ENCODE measurements around the gene AHRR.

The AHRR gene

DNA sequence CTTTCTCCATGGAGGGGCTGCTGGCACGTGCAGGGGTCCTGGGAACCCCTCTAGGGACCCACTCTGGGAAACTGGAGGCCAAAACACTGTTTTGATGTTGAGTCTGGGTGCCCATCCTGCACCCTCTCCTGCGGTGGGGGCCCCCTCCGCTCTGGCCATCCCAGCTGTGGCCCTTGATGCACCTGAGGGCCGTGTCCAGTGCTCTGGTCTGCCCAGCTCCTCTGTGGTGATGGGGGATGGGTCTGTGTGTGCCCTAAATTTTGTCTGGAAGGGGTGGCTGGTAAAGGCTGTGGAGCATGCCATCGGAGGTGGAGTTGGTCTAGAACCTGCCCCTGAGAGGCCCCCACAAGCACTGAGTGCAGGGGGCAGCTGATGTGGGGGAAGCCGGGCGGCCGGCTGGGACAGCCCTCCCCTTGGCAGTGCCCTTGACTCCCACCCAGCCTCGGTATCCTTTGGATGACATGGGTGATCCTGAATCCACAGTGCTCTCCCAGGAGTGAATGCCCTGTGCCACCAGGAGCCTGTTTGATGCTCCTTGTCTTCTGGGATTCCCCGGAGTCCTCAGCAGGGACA, 26.3 kb downstream of the AHRR start:
- DNase-seq (ENCODE audit: low read depth): no peak

DNA sequence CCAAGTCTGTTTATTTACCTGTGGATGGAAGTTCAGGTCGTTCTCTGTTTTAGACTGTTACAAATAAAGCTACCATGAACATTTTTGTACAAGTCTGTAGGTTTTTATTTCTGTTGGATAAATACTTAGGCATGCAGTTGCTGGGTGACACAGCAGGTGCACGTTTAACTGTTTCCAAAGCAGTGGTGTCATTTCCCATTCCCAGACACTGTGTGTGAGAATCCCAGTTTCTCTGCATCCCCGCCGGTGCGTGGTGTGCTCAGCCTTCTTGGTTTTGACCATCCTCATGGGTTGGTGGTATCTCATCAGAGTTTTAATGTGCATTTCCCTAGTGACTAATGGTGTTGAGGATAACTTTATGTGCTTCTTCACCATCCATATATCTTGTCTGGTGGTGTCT, 27.2 kb downstream of the AHRR start:
- no peak for DNase-seq (ENCODE audit: low read depth)

DNA sequence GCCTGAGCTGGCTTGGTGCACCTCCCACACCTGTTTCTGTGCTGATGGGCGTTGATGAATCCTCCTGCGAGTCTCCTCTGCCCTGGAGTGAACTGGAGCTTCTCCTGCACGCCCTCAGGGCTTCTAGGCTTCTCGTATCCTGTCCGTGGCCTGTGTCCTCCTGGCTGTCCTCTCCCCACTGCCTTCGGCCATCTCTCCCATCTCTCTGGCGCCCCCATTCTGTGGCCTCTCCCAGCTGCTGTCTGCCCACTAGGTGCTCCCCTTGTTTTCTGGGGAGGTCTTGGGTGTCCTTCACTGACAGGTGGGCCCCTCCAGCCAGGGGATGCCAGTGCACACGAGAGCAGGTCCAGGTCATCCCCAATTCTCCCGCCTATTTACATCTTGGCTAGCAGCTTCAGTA, 28.8 kb downstream of the AHRR start:
- DNase-seq (ENCODE audit: low read depth): no peak

DNA sequence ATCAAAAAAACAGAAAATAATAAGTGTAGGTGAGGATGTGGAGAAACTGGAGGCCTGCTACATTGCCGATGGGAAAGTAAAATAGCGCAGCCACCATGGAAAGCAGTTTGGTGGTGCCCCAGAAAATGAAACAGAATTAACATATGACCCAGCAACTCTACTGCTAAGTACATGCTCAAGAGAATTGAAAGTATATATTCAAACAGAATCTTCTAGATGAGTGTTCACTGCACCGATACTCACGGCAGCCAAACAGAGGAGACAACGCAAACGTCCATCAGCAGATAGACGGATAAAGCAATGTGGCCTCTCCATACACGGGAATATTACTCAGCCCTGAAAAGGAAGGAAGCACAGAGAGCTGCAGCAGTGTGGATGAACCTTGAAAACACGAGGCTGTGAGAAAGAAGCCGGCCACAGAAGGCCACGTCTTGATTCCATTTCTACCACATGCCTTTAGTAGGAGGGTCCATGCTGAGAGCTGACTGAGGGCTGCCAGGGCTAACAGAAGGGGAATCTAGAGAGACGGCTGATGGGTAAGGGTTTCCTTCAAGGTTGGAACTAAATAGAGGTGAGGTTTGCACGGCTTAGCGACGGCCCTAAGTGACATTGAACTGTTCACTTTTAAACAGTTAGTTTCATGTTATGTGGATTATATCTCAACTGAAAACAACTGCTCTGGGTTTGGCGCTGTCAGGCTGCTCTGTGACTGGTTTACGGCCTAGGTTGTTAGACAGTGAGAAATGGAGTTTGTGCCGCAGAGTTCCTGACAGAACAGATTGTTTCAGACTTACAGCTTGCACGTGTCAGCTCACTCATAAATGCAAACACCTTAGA, 29.8 kb downstream of the AHRR start:
- DNase-seq (ENCODE audit: low read depth): no peak

DNA sequence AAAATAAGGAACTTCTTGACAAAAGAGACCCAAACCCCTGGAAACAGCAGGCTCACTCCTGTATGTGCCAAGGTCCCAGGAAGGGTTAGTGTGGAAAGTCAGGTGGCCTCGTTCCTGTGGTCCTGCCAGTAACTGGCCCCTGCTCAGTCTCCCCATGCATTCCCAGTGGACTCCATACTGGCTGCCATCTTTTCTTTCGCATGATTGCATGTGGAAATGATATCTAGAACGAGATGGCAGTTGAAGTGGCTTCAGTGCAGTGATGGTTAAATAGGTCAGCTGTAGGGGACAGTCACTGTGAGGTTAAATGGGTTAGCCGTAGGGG, 30.4 kb downstream of the AHRR start:
- DNase-seq (ENCODE audit: low read depth): no peak

DNA sequence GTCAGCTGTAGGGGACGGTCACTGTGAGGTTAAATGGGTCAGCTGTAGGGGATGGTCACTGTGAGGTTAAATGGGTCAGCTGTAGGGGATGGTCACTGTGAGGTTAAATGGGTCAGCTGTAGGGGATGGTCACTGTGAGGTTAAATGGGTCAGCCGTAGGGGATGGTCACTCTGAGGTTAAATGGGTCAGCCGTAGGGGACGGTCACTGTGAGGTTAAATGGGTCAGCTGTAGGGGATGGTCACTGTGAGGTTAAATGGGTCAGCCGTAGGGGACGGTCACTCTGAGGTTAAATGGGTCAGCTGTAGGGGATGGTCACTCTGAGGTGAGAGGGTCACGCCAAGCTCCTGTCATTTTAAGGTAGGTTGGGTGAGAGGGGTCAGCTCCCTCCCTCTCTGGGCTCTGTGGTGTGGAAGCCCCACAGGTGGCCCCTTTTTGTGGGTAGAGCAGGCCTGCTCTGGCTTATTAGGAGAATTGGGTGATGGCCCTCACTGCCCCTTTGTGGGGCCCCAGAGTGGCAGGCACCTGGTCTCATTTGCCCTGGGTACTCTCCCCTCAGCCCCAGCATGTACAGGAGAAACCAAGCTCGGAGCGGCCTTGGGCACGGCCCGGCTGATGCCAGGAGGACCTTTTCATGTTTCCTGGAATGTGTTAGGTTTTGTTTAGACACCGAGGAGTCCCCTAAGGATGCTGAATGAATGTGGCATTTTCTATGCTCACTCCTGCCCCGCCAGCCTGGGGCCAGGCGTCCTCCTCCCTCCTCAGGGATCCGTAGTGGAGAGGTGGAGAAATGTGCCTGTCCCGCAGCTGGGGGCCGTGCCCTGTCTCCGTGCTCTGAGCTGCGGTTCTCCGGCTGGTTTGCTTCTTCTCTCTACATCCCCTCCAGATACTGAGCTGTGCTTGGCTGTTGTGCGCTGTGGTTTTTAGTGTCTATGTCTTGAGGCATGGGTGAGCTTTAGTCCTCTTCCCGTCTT, 31.4 kb downstream of the AHRR start:
- no peak for DNase-seq (ENCODE audit: low read depth)

DNA sequence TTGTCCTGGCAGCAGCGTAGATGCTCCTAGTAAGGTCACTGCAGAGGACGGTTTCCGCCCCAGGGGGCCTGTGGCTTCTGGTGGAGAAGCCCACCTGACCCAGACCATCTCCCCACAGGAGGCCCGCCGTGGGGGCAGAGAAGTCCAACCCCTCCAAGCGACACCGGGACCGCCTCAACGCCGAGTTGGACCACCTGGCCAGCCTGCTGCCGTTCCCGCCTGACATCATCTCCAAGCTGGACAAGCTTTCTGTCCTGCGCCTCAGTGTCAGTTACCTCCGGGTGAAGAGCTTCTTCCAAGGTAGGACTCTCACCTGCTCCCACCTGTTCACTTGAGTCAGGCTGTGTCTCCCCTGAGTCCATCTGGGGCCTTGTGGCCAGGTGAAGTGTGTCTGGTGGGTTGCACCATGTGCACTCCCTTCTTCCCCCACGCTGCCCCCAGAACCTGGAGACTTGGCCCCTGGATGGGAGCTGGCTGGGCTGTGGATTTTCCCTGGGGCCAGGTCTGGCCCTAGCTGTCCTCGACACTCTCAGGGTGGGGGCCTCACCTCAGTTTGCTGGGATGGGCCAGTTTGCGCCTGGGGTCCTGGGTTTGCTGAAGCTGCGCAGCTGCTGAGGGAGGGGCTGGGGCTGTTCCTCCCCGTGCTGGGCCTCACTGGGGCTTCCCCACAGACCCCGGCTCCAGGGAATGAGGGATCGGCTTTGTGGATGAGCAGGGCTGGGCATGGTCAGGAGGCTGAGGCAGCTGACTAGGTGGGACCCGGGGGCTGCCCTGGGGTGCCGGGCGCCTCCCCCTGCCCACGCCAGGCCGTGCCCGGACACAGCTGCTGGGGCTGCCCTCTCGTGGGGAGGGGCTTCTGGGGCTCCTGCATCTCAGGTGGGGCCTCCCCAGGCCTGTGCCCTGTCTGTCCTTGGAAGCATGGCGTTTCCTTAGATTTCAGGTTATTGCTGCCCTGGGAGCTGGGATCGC, 32.4 kb downstream of the AHRR start:
- DNase-seq (ENCODE audit: low read depth): no peak

DNA sequence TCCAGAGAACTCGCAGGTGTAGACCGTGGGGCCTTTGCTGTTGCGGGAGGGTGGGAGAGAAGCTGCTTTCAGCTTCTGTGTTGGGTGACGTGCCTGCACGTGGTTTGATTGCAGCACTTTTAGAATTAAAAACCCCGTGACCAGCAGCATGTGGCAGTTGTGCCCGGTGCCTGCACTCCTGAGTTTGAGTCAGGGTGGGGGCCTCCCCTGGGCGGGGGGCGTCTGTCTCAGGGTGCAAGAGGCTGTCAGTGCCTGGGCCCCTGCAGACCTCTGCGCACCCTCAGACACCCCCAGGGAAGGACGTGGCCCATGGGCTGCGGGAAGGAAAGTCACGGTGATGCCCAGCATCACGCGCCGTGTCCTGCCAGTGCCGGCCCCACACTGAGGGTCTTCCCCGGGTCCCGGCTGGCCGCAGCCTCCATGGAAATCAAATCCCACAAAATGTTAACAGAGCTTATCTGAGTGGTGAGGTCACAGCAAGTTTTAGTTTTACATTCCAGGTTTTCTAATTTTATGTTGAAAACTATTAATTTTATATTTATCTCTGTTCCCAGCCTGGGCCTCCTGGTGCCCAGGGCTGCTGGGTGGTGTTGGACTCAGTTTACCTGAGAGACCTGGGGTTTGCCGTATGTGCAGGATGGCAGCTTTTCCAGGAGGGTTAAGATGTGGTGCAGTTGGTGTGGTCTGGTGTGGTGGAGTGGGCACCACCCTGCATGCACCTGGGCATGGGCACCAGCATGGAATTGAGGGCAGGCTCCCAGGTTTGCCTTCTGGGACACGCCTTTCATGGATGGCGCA, 33.3 kb downstream of the AHRR start:
- DNase-seq (ENCODE audit: low read depth): no peak

DNA sequence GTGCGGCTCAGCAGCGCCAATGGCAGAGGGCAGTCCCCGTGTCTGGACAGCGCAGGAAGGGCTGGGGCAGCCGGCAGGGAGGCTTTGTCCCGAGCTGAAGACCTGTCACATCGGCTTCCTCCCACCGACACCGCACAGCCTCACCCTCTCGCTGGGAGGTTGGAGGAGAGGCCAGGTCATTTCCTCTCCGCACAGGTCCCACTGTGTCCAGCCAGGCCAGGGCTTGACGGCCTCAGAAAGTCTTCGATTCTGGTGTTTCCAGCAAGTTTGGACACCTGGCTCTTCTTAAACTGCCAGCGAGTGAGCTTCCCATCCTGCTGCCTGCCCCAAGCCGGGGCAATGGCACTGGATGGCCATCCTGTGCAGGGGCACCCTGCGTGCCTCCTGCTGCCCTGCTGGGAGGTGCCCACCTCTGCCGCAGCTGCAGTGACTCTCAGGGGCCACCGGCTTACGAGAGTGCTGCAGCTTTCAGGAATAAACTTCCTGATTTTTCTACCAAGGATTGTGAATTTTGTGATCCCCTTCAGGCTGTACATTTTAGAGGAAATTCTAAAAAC, 33.9 kb downstream of the AHRR start:
- DNase-seq (ENCODE audit: low read depth): no peak

DNA sequence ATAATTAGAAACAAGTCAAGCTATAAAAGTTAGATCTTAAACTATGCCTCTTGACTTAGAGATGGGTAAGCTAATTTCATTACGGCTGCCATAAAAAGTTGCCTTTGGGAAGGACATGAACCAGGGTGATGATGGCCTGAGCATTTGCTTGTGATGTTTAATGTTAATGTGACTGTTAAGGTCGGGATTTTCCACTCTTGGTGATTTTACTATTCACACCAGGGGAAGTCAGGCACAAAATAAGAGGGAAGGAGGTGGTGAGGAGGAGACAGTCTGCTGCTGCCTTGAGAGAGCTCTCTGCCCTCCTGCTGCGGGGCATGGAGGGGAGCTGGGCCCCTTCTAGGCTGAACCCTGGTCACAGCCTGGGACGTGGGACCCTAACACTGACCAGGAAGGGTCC, 34.4 kb downstream of the AHRR start:
- no peak for DNase-seq (ENCODE audit: low read depth)

DNA sequence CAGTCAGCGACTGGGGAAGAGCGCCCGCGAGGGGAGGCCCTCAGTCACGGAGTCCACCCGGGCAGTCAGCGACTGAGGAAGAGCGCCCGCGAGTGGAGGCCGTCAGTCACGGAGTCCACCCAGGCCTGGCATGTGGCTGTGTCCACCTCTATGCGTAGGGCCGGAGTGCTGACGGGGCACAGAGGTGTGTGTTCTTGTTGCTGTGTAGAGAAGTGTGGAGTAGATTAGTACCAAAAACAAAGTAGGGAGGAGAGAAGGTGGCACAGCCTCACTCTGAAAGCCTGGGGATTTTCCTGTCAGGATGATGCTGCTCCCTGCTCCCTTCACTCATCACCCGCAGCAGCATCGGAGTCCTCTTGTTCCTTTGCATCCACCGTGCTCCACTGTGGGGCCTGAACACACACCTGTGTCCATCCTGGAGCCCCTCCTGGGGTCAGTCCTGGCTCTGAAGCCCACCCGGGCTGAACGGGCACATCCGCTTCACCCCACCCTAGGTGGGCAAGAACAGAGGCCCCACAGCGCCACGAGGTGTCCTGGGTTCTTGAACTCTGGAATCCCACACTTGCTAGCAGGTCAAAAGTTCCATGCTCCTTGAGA, 37.9 kb downstream of the AHRR start:
- no peak for DNase-seq (ENCODE audit: low read depth)

DNA sequence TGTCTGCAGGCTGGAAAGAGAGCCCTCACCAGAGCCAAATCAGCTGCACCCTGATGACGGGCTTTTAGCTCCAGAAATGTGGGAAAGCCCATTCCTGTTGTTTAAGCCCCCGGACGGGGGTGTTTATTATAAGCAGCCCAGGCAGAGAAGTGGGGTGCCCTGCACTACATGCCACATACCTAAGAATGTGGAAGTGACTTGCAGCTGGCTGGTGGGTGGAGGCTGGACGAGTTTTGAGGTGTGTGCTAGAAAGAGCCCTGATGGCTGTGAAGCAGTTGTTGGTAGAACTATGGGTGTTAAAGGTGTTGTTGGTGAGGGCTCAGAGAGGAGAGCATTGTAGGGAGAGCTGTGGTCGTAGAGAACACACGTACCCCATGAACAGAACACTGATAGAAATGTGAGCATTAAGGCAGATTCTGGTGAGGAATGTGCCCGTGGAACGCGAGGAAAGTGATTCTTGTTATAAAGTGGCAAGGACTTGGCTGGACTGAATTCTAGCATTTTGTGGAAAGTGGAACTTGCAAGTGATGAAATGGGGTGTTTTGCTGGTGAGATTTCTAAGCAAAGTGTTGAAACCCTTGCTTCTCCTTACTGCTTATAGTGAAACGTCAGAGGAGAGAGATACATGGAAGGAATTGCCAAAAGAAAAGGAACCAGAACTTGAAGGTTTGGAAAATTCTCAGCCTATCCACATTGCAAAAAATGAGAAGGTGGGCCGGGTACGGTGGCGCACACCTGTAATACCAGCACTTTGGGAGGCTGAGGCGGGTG, 38.9 kb downstream of the AHRR start:
- no peak for DNase-seq (ENCODE audit: low read depth)

DNA sequence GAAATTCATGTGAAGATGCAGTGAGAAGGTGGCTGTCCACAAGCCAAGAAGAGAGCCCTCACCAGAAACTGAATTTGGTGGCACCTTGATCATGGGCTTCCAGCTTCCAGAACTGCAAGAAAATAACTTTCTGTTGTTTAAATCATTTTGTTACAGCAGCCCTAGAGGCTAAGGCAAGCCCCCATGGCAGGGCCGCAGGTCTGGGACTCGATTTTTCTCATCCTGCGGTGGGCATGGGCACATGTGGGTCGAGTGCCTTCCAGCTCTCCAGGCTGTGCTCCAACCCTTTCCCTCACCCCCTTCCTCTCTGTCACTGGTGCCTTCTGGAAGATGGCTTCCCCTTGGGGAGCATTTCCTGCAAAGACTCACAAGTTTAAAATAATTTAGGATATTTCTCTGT, 40.7 kb downstream of the AHRR start:
- no peak for DNase-seq (ENCODE audit: low read depth)

DNA sequence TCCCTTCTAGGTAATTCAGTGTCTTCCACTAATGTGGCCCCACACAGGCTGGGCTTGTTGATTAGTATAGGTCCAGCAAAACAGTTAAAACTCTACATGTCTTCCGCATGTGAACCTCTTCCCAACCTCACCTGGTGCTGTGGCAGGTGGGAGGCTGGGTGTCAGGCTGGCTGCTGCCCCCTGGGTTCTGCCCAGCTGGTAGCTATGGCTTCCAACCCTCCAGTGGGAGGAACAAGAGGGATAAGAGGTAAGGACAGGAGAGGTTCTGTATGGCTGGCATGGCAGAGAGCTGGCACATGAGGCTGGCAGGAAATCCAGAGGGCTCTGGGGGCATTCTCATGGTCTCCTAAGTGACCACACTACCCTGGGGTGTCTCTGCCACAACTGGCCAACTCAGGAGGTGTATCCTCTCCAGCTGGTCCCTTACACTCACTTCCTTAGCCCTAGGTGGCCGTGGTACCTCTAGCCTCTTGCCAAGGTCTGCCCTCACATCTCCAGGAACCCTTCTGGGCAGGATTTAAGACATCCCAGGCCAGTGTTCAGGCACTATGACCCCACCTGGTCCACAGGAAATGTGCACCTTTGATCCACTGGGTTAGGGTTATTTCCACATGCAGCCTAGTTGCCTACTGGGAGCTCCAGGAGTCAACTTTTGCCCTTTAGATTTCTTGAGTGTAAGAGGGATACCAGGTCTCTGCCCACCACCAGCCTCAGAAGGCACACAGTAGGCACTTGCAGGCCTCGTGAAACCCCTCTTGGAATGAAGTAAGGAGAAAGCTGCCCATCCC, 41.7 kb downstream of the AHRR start:
- DNase-seq (ENCODE audit: low read depth): no peak

DNA sequence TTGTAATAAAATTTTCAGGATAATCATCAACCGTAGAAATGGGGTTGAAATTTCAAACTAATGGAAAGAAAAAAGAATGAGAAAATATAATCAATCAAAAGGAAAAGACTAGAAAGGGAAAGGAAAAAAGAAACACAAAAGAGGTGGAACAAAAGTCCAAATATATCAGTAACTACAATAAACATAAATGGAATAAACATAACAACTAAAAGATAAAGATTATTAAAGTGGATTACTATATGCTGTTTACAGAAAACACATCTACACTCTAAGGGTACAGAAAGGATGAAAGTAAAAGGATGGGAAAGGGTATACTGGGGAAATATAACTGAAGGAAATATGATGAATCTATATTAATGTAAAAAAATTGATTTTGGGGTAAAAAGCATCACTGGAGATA, 43.0 kb downstream of the AHRR start:
- no peak for DNase-seq (ENCODE audit: low read depth)

DNA sequence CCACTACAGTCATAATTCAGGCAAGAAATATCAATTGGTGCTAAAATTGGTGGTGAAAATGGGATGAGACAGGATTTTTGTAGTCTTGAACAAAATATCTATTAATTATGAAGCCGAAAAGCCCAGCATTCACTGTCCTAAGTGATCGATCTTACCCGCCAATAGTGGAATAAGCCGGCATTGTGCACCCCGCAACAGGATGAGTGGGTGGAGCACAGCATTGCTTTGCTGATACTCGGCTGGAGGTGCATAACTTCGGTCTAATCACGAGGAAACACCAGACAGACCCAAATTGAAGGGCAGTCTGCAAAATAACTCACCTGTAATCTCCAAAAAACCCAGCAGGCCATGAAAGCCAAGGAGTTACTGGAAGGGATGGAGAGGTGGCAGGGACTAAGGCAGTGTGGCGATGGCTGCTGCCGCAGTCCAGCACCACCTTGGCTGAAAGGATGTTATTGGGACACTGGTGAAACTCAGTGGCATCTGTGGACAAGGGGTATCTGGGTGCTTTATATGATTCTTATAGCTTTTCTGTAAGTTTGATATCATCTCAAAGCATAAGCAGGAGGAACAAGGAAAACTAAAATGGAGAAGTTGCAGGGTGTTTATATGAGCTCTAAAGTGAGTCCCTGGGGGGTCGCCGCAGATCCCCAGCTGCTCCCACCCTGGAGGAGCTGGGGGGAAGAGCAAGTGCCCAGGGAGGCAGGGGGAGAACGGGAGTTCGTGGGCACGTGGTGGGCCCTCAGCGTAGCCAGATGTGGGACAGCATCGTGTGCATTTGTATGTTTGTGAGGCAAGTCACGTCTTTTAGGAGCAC, 45.2 kb downstream of the AHRR start:
- no peak for DNase-seq (ENCODE audit: low read depth)

DNA sequence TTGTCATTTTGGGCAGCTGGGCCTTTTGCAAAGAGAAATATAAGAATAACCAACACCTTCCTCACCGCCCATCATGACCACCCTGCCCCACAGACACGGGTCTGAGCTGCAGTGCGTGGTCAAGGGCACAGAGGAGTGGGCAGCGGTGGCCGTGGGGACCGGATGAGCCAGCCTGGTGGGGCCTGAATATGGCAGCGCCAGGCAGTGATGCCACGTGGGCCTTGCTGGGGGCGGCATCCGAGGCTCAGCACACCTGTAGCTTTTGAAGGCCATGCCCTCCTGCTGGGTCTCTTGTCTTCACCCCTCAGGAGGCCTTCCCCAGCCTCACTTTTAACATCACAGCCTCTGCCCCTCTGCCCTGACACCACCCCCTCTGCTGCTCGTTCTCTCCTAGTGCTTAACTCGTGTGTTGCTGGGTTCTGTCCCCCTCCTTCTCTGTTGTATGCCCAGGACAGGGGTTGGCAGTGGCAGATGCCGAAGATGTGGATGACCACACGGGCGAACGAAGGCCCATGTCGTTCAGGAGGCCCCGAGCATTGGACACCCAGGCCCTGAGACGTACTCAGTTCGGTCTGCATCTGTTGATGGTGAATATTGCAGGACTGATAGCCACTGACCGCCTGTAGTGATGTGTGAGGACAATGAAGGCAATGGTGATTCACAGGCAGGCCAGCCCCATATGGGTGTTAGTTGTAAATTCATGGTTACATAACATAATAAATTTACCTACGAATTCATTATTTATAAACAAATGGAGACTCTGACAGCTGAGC, 46.0 kb downstream of the AHRR start:
- DNase-seq (ENCODE audit: low read depth): no peak
